ENCODE data around the gene C15orf39.

The C15orf39 gene

GRCh38 chr15:75211436-75212199 is 9.9 kb downstream of the C15orf39 start:
- H3K4me1 ChIP-seq (ENCODE audit: insufficient read depth, low read length), result peaks cover 3% of the 10 kb centered on the region; the same call in 1 of the 2 replicates
- no peaks in the 10 kb centered on the region for H3K27me3 ChIP-seq (ENCODE audit: insufficient read depth, low read length, poor library complexity)
- ATAC-seq (ENCODE audit: insufficient read depth, low read depth) (no peak), DNase-seq (no peak)
- no peak overlapping the region for H3K4me3 ChIP-seq (ENCODE audit: low read depth in 1 of 2, low read length in 2 of 2)
- H4K20me1 ChIP-seq (ENCODE audit: insufficient read depth, low read length), result peaks cover 94% of the 10 kb centered on the region
- no peak overlapping the region for H3K4me2 ChIP-seq (ENCODE audit: insufficient read depth, low read length)
- no peak overlapping the region for H3K9ac ChIP-seq (ENCODE audit: low read depth, low read length)
- peaks cover 42% of the 10 kb centered on the region for H3K79me2 ChIP-seq (ENCODE audit: insufficient read depth, low read length)
- no peak overlapping the region for H3K27ac ChIP-seq (ENCODE audit: low read length)
- H3K36me3 ChIP-seq (ENCODE audit: insufficient read depth, low read length), result peaks cover 76% of the 10 kb centered on the region
- no peaks in the 10 kb centered on the region for H3K9me3 ChIP-seq (ENCODE audit: insufficient read depth, low read length, severe bottlenecking)
- TF ChIP-seq CTCF (IDR thresholded peaks at IDR 0.05; ENCODE audit: borderline replicate concordance, extremely low read depth, low read length, poor library complexity, severe bottlenecking) (no peak), EZH2 (IDR thresholded peaks at IDR 0.05; ENCODE audit: borderline replicate concordance, low read depth, low read length, severe bottlenecking) (no peak)
- no peak overlapping the region for H2AFZ ChIP-seq (ENCODE audit: low read depth, low read length)

GRCh38 chr15:75212200-75212858 is 10.6 kb downstream of the C15orf39 start:
- peaks cover 87% of the 10 kb centered on the region for H4K20me1 ChIP-seq (ENCODE audit: insufficient read depth, low read length)
- peaks cover 3% of the 10 kb centered on the region; the same call in 1 of the 2 replicates for H3K4me1 ChIP-seq (ENCODE audit: insufficient read depth, low read length)
- DNase-seq (no peak), ATAC-seq (ENCODE audit: insufficient read depth, low read depth) (no peak)
- no peak overlapping the region for H2AFZ ChIP-seq (ENCODE audit: low read depth, low read length)
- no peak overlapping the region for H3K9ac ChIP-seq (ENCODE audit: low read depth, low read length)
- no peaks in the 10 kb centered on the region for H3K9me3 ChIP-seq (ENCODE audit: insufficient read depth, low read length, severe bottlenecking)
- no peak overlapping the region for H3K4me2 ChIP-seq (ENCODE audit: insufficient read depth, low read length)
- peaks cover 70% of the 10 kb centered on the region for H3K36me3 ChIP-seq (ENCODE audit: insufficient read depth, low read length)
- no peak overlapping the region for H3K4me3 ChIP-seq (ENCODE audit: low read depth in 1 of 2, low read length in 2 of 2)
- H3K27ac ChIP-seq (ENCODE audit: low read length), result no peak overlapping the region
- H3K79me2 ChIP-seq (ENCODE audit: insufficient read depth, low read length), result peaks cover 35% of the 10 kb centered on the region
- no peaks in the 10 kb centered on the region for H3K27me3 ChIP-seq (ENCODE audit: insufficient read depth, low read length, poor library complexity)
- no peak for TF ChIP-seq EZH2 (IDR thresholded peaks at IDR 0.05; ENCODE audit: borderline replicate concordance, low read depth, low read length, severe bottlenecking)
- no peak for TF ChIP-seq CTCF (IDR thresholded peaks at IDR 0.05; ENCODE audit: borderline replicate concordance, extremely low read depth, low read length, poor library complexity, severe bottlenecking)

GRCh38 chr15:75213212-75213767 is 11.6 kb downstream of the C15orf39 start:
- TF ChIP-seq EZH2 (IDR thresholded peaks at IDR 0.05; ENCODE audit: borderline replicate concordance, low read depth, low read length, severe bottlenecking) (no peak), CTCF (IDR thresholded peaks at IDR 0.05; ENCODE audit: borderline replicate concordance, extremely low read depth, low read length, poor library complexity, severe bottlenecking) (no peak)
- H3K4me2 ChIP-seq (ENCODE audit: insufficient read depth, low read length), result no peak overlapping the region
- no peak overlapping the region for H2AFZ ChIP-seq (ENCODE audit: low read depth, low read length)
- no peaks in the 10 kb centered on the region for H3K9me3 ChIP-seq (ENCODE audit: insufficient read depth, low read length, severe bottlenecking)
- no peak overlapping the region for H3K27ac ChIP-seq (ENCODE audit: low read length)
- H3K9ac ChIP-seq (ENCODE audit: low read depth, low read length), result no peak overlapping the region
- no peak overlapping the region for H3K4me3 ChIP-seq (ENCODE audit: low read depth in 1 of 2, low read length in 2 of 2)
- peaks cover 77% of the 10 kb centered on the region for H4K20me1 ChIP-seq (ENCODE audit: insufficient read depth, low read length)
- peaks cover 26% of the 10 kb centered on the region for H3K79me2 ChIP-seq (ENCODE audit: insufficient read depth, low read length)
- DNase-seq, result no peak
- no peak for ATAC-seq (ENCODE audit: insufficient read depth, low read depth)
- H3K27me3 ChIP-seq (ENCODE audit: insufficient read depth, low read length, poor library complexity), result no peaks in the 10 kb centered on the region
- peaks cover 60% of the 10 kb centered on the region for H3K36me3 ChIP-seq (ENCODE audit: insufficient read depth, low read length)
- no peaks in the 10 kb centered on the region; the same call in 1 of the 2 replicates for H3K4me1 ChIP-seq (ENCODE audit: insufficient read depth, low read length)

All from DND-41 (cell line).